CD4-positive, alpha-beta T cell treated with Interleukin-1 beta for 1 hour (primary cell): ENCODE data around the gene NCK2.
A peak's percentile ranks its signal among the peaks of the same experiment; 100 is the strongest.

Source experiments
- DNase-seq, 2 donors: peaks; one replicate each; pipeline ENCODE4 v3.0.0-alpha.2; 2020 to 2022

NCK2 gene

GRCh38 chr2:105877945-105878344 lies 133.2 kb downstream of the NCK2 start:
- DNase-seq: no peak

- no peak for DNase-seq
Measured at GRCh38 chr2:105879106-105879802, 134.5 kb downstream of the NCK2 start.

- DNase-seq: no peak
Measured at GRCh38 chr2:105879803-105880300, 135.1 kb downstream of the NCK2 start.

DNA sequence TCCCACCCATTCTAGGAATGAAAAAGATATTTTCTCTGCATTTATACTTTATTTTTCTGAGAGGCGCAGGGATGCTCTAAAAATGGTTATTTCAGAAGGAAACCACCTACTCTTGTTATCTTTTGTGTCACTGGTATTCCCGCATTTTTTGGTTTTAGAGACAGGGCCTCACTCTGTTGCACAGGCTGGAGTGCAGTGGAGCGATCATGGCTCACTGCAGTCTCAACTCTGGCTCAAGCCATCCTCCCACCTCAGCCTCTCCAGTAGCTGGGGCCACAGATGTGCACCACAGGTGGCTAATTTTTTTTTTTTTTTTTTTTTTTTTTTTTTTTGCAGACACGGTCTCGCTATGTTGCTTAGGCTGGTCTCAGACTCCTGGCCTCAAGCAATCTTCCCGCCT lies 135.9 kb downstream of the NCK2 start:
- no peak for DNase-seq

DNA sequence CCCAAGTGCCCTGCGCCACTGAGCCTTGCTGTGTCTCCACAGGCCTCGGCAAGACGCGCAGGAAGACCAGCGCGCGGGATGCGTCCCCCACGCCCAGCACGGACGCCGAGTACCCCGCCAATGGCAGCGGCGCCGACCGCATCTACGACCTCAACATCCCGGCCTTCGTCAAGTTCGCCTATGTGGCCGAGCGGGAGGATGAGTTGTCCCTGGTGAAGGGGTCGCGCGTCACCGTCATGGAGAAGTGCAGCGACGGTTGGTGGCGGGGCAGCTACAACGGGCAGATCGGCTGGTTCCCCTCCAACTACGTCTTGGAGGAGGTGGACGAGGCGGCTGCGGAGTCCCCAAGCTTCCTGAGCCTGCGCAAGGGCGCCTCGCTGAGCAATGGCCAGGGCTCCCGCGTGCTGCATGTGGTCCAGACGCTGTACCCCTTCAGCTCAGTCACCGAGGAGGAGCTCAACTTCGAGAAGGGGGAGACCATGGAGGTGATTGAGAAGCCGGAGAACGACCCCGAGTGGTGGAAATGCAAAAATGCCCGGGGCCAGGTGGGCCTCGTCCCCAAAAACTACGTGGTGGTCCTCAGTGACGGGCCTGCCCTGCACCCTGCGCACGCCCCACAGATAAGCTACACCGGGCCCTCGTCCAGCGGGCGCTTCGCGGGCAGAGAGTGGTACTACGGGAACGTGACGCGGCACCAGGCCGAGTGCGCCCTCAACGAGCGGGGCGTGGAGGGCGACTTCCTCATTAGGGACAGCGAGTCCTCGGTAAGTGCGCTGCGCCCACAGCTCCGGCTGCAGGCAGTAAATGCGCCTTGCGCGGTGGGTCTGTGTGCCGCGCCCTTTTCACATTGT lies 136.8 kb downstream of the NCK2 start:
- no peak for DNase-seq

DNA sequence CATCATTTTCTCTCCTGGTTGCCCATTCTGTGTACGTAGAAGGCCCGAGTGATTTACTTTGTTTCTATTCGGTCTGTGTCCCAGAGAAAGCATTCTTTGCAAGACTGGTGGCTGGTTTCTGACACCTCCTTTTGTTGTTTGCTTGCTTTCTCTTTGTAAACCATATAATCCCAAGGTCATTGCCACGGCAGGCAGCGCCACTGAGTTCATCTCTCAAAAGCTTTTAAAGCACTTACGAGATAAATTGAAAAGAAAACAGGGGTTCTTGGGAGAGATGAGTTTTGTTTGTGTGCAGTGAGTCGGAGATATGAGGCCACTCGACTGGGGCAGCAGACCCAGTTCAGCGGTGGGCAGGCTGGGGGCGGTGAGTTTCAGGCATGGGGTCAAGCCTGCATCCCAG lies 137.6 kb downstream of the NCK2 start:
- DNase-seq: no peak

- no peak for DNase-seq
Measured at GRCh38 chr2:105882920-105883435, 138.3 kb downstream of the NCK2 start.

GRCh38 chr2:105883911-105884694 lies 139.4 kb downstream of the NCK2 start:
- DNase-seq: no peak

DNA sequence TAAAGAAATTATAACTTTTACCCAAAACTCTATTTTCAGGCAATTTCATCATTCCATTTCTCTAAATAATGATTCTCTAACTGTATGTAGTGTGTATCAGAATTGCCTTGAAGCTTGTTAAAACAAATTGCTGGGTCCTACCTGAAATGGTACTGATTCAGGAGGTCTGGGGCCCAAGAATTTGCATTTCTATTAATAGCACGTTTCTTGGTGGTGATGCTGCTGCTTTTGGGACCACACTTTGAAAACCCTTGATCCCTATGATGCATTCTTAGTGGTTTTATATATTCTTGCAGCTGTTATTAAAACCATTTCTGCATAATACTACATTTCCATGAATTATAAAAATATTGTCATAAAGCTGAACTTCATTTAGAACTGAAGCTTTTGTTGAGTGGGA lies 140.7 kb downstream of the NCK2 start:
- no peak for DNase-seq

GRCh38 chr2:105886029-105886454 lies 141.3 kb downstream of the NCK2 start:
- DNase-seq: no peak

DNA sequence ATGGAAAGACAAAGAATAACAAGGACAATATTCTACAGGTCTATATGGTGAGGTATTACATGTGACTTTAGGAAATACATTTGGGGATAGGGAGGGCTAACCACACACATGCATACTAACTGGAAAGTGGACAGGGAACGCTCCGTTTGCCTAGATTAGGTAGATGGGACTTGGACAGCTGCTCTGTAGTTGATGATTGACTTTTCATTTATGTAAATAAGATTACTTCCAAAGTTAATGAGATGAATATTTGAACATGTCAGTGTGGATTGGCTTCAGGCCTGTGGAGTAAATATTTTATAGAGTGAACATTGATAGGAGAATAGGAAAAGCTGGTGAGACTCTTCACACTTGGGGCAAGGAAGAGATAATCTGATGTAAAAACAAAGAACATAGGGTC lies 142.0 kb downstream of the NCK2 start:
- DNase-seq: no peak

- no peak for DNase-seq
Measured at GRCh38 chr2:105887256-105887655, 142.5 kb downstream of the NCK2 start.

DNA sequence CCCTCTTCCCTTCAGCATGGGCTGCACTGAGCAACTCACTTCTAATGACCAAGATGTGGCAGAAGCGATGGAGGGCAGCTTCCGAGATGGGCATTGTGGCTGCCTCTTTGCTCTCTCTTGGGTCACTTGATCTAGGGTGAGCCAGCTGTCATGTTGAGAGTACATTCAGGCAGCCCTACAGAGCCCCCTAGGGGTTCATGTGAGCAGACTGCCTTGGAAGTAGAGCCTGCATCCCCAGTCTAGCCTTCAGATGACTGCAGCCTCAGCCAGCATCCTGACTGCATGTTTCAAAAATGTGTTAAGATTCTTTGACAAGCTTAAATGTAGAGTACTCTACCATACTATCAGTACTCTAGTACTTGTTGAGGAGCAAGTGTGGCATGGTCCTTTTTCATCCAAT lies 143.9 kb downstream of the NCK2 start:
- DNase-seq: peak; percentile 31 to 38

DNA sequence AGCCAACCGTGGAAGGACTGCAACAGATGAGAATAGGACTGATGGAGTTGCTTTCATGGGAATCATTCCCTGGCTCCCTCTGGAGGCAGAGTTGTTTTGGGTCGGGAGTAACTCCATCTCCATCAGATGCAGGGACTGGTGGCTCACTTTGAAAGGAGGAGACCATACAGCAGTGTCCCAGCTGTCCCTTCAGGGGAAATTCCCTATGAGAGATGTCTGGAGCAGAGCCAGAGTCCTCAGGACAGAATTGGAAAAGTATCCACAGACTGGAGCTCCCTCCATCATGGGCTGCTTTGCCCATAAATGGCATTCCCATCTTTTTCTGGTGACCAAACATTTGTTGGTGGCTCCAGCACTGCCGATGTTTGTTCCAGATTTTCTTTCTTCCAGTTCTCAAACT lies 144.3 kb downstream of the NCK2 start:
- no peak for DNase-seq

DNA sequence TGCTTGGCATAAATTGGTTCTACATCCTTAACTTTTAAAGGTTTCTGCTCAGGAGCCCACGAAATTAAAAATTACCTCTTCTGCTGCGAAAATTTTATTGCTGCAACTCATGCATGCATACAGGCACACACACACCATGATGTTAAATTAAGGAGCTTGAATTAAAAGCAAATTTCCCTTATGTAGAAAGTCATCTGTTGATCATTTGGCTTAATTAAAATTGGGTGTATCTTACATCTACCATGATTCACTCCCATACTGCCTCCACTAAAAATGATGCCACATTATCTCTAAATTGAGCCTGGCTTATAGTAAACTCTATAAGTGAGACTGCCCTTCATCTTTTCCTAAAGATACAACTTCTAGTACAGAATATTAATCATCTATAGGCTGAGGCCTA lies 145.4 kb downstream of the NCK2 start:
- no peak for DNase-seq

GRCh38 chr2:105890856-105891255 lies 146.1 kb downstream of the NCK2 start:
- no peak for DNase-seq

- DNase-seq: no peak
Measured at GRCh38 chr2:105893011-105893995, 148.6 kb downstream of the NCK2 start.

- DNase-seq: no peak
Measured at GRCh38 chr2:105894327-105894944, 149.7 kb downstream of the NCK2 start.

GRCh38 chr2:105895990-105896764 lies 151.5 kb downstream of the NCK2 start:
- DNase-seq: peak in 1 of 2 donors; percentile 26

DNA sequence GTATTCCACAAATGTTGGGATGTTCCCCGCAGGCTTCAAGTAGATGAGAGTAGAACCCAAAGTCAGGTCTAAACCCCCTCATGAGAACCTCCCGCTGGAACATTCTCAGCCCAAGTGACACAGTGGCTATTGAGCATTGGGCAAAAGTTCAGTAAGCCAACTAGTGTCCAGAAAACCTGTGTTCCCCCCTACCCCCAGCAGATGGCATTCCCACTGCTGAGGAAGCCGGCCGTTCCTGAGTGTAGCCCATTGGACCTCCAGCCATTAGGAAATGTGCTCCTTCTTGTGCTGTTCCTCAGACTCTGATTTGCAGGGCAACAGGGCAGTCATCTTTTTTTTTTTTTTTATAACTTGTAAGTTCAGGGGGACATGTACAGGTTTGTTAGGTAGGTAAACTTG lies 152.1 kb downstream of the NCK2 start:
- no peak for DNase-seq
